H1 (cell line): Measurements from ENCODE around the gene PIM2. TPM values are rescaled to one million over a fixed set of nuclear protein-coding genes. Genes with fewer than 3 reads are reported as not detected.

ENCODE experiments used
- CTCF ChIA-PET: fragments of 300-600 bp; sonication (Branson Sonifier 250); formaldehyde crosslinking; loops from one replicate; lab custom pipeline; 2021; ENCODE audit not compliant: partially characterized antibody; lab: Charles Lee
- POLR2A ChIA-PET: fragments of 300-600 bp; sonication (Branson Sonifier 250); formaldehyde crosslinking; loops from one replicate; lab custom pipeline; 2021; ENCODE audit warnings: inconsistent platforms; ENCODE audit not compliant: partially characterized antibody; lab: Charles Lee
- DNase-seq, 2 experiments: peaks; one replicate each; pipeline versions ENCODE4 v3.0.0 to v3.0.0-alpha.2; 2010 to 2022; ENCODE audit warnings: low spot score in 2 of 2, low read depth in 1 of 2, mixed read lengths in 1 of 2
- FAIRE-seq: peaks from 2 replicates; lab custom pipeline; 2011; peaks lifted over from hg19 to GRCh38; lab: Jason Lieb, UNC
- H2AFZ ChIP-seq: 2 replicates; pipeline ENCODE4 v1.8.1; 2012; ENCODE audit warnings: low read length, inconsistent platforms
- H2AK5ac ChIP-seq: 2 replicates; pipeline ENCODE4 v1.6.1; 2013; ENCODE audit warnings: low read depth, low read length
- H2BK120ac ChIP-seq: replicated peaks from 2 replicates; pipeline ENCODE3; 2013; ENCODE audit warnings: low read depth, low read length, inconsistent platforms
- H2BK12ac ChIP-seq: 2 replicates; pipeline ENCODE4 v1.6.1; 2013; ENCODE audit warnings: low read depth, low read length
- H2BK15ac ChIP-seq: 2 replicates; pipeline ENCODE4 v1.6.1; 2013; ENCODE audit warnings: low read length
- H2BK20ac ChIP-seq: 2 replicates; pipeline ENCODE4 v1.6.1; 2013; ENCODE audit warnings: low read length
- H2BK5ac ChIP-seq: 2 replicates; pipeline ENCODE4 v1.6.1; 2013; ENCODE audit warnings: low read depth, low read length
- H3K14ac ChIP-seq: 2 replicates; pipeline ENCODE4 v1.6.1; 2013; ENCODE audit warnings: inconsistent platforms; ENCODE audit not compliant: insufficient read length
- H3K18ac ChIP-seq: 2 replicates; pipeline ENCODE4 v1.6.1; 2013; ENCODE audit warnings: low read length; ENCODE audit errors: extremely low read depth
- H3K23ac ChIP-seq: 2 replicates; pipeline ENCODE4 v1.6.1; 2013; ENCODE audit warnings: inconsistent platforms; ENCODE audit not compliant: insufficient read length
- H3K23me2 ChIP-seq: 2 replicates; pipeline ENCODE4 v1.6.1; 2013; ENCODE audit warnings: low read depth, low read length
- H3K27ac ChIP-seq: 2 replicates; pipeline ENCODE4 v1.6.1; 2011; ENCODE audit warnings: low read depth, low read length, inconsistent platforms
- H3K27me3 ChIP-seq, 4 experiments: replicated peaks in 1 of 4; 1 replicate in 1 of 4; 2 replicates in 3 of 4; pipeline versions ENCODE4 v1.6.1 to v1.8.1; 2011 to 2013; ENCODE audit warnings: low read length in 3 of 4, mild to moderate bottlenecking in 3 of 4, inconsistent platforms in 2 of 4, mixed read lengths in 2 of 4, moderate library complexity in 1 of 4; ENCODE audit not compliant: control insufficient read depth in 3 of 4, insufficient read depth in 3 of 4; ENCODE audit errors: extremely low read depth in 1 of 4
- H3K36me3 ChIP-seq, 4 experiments: 2 replicates each; pipeline versions ENCODE4 v1.6.1 to v1.8.1; 2011 to 2013; ENCODE audit warnings: mild to moderate bottlenecking in 4 of 4, low read length in 3 of 4, moderate library complexity in 2 of 4, control low read depth in 1 of 4, inconsistent platforms in 1 of 4; ENCODE audit not compliant: insufficient read depth in 4 of 4, control insufficient read depth in 2 of 4
- H3K4ac ChIP-seq: replicated peaks from 2 replicates; pipeline ENCODE3; 2013; ENCODE audit warnings: low read length, low read depth, mixed read lengths, inconsistent platforms; ENCODE audit not compliant: insufficient read length
- H3K4me1 ChIP-seq, 4 experiments: replicated peaks in 1 of 4; 1 replicate in 1 of 4; 2 replicates in 3 of 4; pipeline versions ENCODE4 v1.6.1 to v1.8.1; 2011 to 2013; ENCODE audit warnings: low read length in 3 of 4, inconsistent platforms in 2 of 4, mixed read lengths in 1 of 4; ENCODE audit not compliant: insufficient read depth in 4 of 4, control insufficient read depth in 3 of 4
- H3K4me2 ChIP-seq, 2 experiments: 2 replicates each; pipeline versions ENCODE4 v1.6.1 to v1.8.1; 2011 to 2013; ENCODE audit warnings: low read depth in 2 of 2, low read length in 2 of 2, control low read depth in 1 of 2, inconsistent platforms in 1 of 2, mild to moderate bottlenecking in 1 of 2; ENCODE audit not compliant: insufficient read depth in 1 of 2
- H3K4me3 ChIP-seq, 4 experiments: fragments of 200-600, 300-600 bp in 1 of 4; sonication (generic), shearing (Covaris generic), sonication (Bioruptor Twin) in 1 of 4; 2 replicates each; pipeline versions ENCODE4 v1.5.1 to v1.8.1; 2011 to 2016; ENCODE audit warnings: low read length in 4 of 4, low read depth in 3 of 4, control low read depth in 2 of 4, inconsistent platforms in 2 of 4, mild to moderate bottlenecking in 2 of 4, mixed read lengths in 1 of 4, moderate library complexity in 1 of 4; ENCODE audit not compliant: insufficient read depth in 2 of 4; ENCODE audit errors: extremely low read depth in 1 of 4
- H3K56ac ChIP-seq: replicated peaks from 2 replicates; pipeline ENCODE3; 2013; ENCODE audit warnings: low read depth, mild to moderate bottlenecking, mixed read lengths, low read length, inconsistent platforms; ENCODE audit not compliant: insufficient read length
- H3K79me1 ChIP-seq: 2 replicates; pipeline ENCODE4 v1.6.1; 2013; ENCODE audit warnings: low read depth, low read length, control low read depth
- H3K79me2 ChIP-seq, 2 experiments: 2 replicates each; pipeline versions ENCODE4 v1.6.1 to v1.8.1; 2012 to 2013; ENCODE audit warnings: low read length in 2 of 2, mild to moderate bottlenecking in 2 of 2, inconsistent platforms in 1 of 2; ENCODE audit not compliant: insufficient read depth in 2 of 2, control insufficient read depth in 1 of 2
- H3K9ac ChIP-seq, 4 experiments: replicated peaks in 1 of 4; 1 replicate in 1 of 4; 2 replicates in 3 of 4; pipeline versions ENCODE4 v1.6.1 to v1.8.1; 2011 to 2013; ENCODE audit warnings: low read depth in 3 of 4, low read length in 3 of 4, control low read depth in 2 of 4, mild to moderate bottlenecking in 2 of 4, moderate library complexity in 2 of 4, inconsistent platforms in 1 of 4; ENCODE audit errors: extremely low read depth in 1 of 4
- H3K9me3 ChIP-seq, 2 experiments: 2 replicates each; pipeline versions ENCODE4 v1.6.1 to v1.8.1; 2012 to 2013; ENCODE audit warnings: mild to moderate bottlenecking in 2 of 2, moderate library complexity in 2 of 2, control low read depth in 1 of 2, inconsistent platforms in 1 of 2, low read depth in 1 of 2, low read length in 1 of 2, mixed read lengths in 1 of 2; ENCODE audit not compliant: insufficient read depth in 2 of 2
- H4K20me1 ChIP-seq, 2 experiments: replicated peaks in 1 of 2; 2 replicates each; pipeline versions ENCODE3 to v1.8.1; 2011 to 2013; ENCODE audit warnings: inconsistent platforms in 2 of 2, low read length in 2 of 2, mild to moderate bottlenecking in 1 of 2; ENCODE audit not compliant: insufficient read depth in 2 of 2, control insufficient read depth in 1 of 2
- H4K5ac ChIP-seq: 2 replicates; pipeline ENCODE4 v1.6.1; 2013; ENCODE audit warnings: low read length, low read depth, mixed read lengths, inconsistent platforms; ENCODE audit not compliant: insufficient read length
- H4K8ac ChIP-seq: 2 replicates; pipeline ENCODE4 v1.8.0; 2013; ENCODE audit warnings: mild to moderate bottlenecking, moderate library complexity, low read length, inconsistent platforms; ENCODE audit not compliant: insufficient read depth; ENCODE audit errors: extremely low read depth
- H4K91ac ChIP-seq: replicated peaks from 2 replicates; pipeline ENCODE3; 2013; ENCODE audit warnings: low read length, mixed read lengths, inconsistent platforms; ENCODE audit not compliant: insufficient read length
- BCL11A ChIP-seq, 2 experiments: IDR thresholded peaks; one replicate each; pipeline ENCODE4 v1.6.1; 2011; ENCODE audit warnings: low read depth in 2 of 2, low read length in 2 of 2, mild to moderate bottlenecking in 2 of 2
- CREB1 ChIP-seq: IDR thresholded peaks from 2 replicates; pipeline ENCODE4 v1.6.1; 2012; ENCODE audit warnings: inconsistent platforms
- CTBP2 ChIP-seq: IDR thresholded peaks from 2 replicates; pipeline ENCODE4 v1.7.0; 2011; ENCODE audit warnings: borderline replicate concordance, mild to moderate bottlenecking, moderate library complexity, mixed read lengths, low read length; ENCODE audit not compliant: insufficient read depth, insufficient read length
- GABPA ChIP-seq: IDR thresholded peaks from 2 replicates; pipeline ENCODE4 v1.6.1; 2011; ENCODE audit warnings: mild to moderate bottlenecking, low read length, moderate library complexity, borderline replicate concordance; ENCODE audit not compliant: insufficient read depth
- GTF2F1 ChIP-seq: IDR thresholded peaks from 2 replicates; pipeline ENCODE4 v1.6.1; 2012; ENCODE audit warnings: low read depth, low read length, improper control_type of control experiment, borderline replicate concordance
- JUN ChIP-seq: IDR thresholded peaks from 2 replicates; pipeline ENCODE4 v1.6.1; 2011; ENCODE audit warnings: low read depth, mild to moderate bottlenecking, improper control_type of control experiment, low read length
- PHF8 ChIP-seq: fragments of 200-600 bp; sonication (generic); conservative IDR thresholded peaks from 2 replicates; pipeline ENCODE4 v1.7.1; 2012; ENCODE audit warnings: low read depth, mild to moderate bottlenecking, inconsistent platforms, low read length, moderate library complexity
- POLR2AphosphoS5 ChIP-seq: IDR thresholded peaks from 2 replicates; pipeline ENCODE4 v1.6.1; 2011; ENCODE audit warnings: low read depth, low read length
- RAD21 ChIP-seq, 2 experiments: IDR thresholded peaks in 1 of 2; conservative IDR thresholded peaks in 1 of 2; 2 replicates each; pipeline ENCODE4 v1.6.1; 2011; ENCODE audit warnings: low read depth in 2 of 2, low read length in 2 of 2, improper control_type of control experiment in 1 of 2, inconsistent platforms in 1 of 2, mild to moderate bottlenecking in 1 of 2, moderate library complexity in 1 of 2
- TCF12 ChIP-seq: IDR thresholded peaks from 2 replicates; pipeline ENCODE4 v1.6.1; 2011; ENCODE audit warnings: low read depth, mild to moderate bottlenecking, low read length
- YY1 ChIP-seq: IDR thresholded peaks from 2 replicates; pipeline ENCODE4 v1.6.1; 2011; ENCODE audit warnings: low read depth, mild to moderate bottlenecking, low read length
- WGBS, 2 experiments: shearing (Covaris generic) in 1 of 2; methylation state at CpG; one replicate each; pipeline versions ENCODE4 v1.1.6 to v1.1.7; 2013 to 2015; ENCODE audit warnings: low lambda C conversion rate in 2 of 2, mixed read lengths in 2 of 2, inconsistent platforms in 1 of 2, low coverage in 1 of 2, missing lambda C conversion rate in 1 of 2; ENCODE audit not compliant: insufficient replicate concordance in 2 of 2, insufficient coverage in 1 of 2, insufficient read length in 1 of 2; ENCODE audit errors: extremely low coverage in 1 of 2, missing lambda C conversion rate in 1 of 2; 5-methylcytosine and 5-hydroxymethylcytosine counted together
- polyA plus RNA-seq, 7 experiments: library from polyadenylated mRNA; depleted of rRNA in 3 of 7; stranded (reverse) in 5 of 7; unstranded in 2 of 7; fragments of >200 nt in 5 of 7; fragments of 200-250 nt in 2 of 7; gene quantifications; 1 replicate in 5 of 7; 2 replicates in 1 of 7; 4 replicates in 1 of 7; pipeline versions ENCODE4 v1.2.1 to v1.2.3, GENCODE V29; 2011 to 2013; ENCODE audit warnings: missing spikeins in 2 of 7, mixed read lengths in 2 of 7
- total RNA-seq: library from RNA; stranded (reverse); fragmentation: NEBNext Ultra II Directional; extraction: Animal tissue kit (Norgen Biotek cat#: 25700); gene quantifications from 2 replicates; pipeline ENCODE4 v1.2.1, GENCODE V29; 2021
- TF ChIP-seq, protein P1 (sequence below): IDR thresholded peaks from 2 replicates; pipeline ENCODE4 v1.6.1; 2011; ENCODE audit warnings: low read depth, mild to moderate bottlenecking, low read length; ENCODE audit not compliant: insufficient read depth

PIM2 gene
- total and polyA plus RNA-seq, 2 of the 8 experiments (the other 6 are each of a cell fraction or from before 2014, with no cell fraction given), result 180 to 203 TPM

DNA sequence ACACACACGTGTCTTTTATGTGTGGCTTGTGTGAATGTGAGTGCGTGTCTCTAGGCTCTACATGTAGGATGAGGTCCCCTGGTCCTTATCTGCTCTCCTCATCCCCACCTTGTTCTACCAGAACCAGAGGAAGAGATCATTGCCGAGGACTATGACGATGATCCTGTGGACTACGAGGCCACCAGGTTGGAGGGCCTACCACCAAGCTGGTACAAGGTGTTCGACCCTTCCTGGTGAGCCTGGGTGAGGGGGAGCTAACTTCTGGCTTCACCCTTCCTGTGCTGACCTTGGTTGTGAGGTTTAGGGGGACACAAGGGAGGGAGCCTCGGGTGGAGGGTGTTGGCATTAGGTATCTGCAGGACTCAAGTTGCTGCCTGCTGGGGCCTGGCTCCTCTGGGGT is 17.8 kb downstream of the PIM2 start:
- Histone ChIP-seq H2BK15ac (no peak overlapping the region), H3K23ac (no peak overlapping the region), H3K36me3 (peaks cover 6 to 33% (median 16%) of the 10 kb centered on the region in 4 experiments; a peak in 6 of 8 replicates), H2BK12ac (no peak overlapping the region), H3K4me2 (no peak overlapping the region), H3K4me3 (no peak overlapping the region), H2BK120ac (no peak overlapping the region), H2BK5ac (no peak overlapping the region), H3K56ac (no peak overlapping the region), H3K4me1 (peaks cover 0 to 6% (median 2%) of the 10 kb centered on the region in 4 experiments; a peak in 3 of 7 replicates), H3K4ac (no peak overlapping the region), H3K27me3 (no peaks in the 10 kb centered on the region), H3K9me3 (no peaks in the 10 kb centered on the region), H2AFZ (no peak overlapping the region), H3K23me2 (peaks cover 5% of the 10 kb centered on the region), H3K18ac (no peak overlapping the region), H3K9ac (no peak overlapping the region), H4K5ac (no peak overlapping the region), H2AK5ac (no peak overlapping the region), H2BK20ac (no peak overlapping the region), H3K14ac (no peak overlapping the region), H3K79me1 (no peaks in the 10 kb centered on the region), H4K8ac (no peak overlapping the region), H4K91ac (no peak overlapping the region), H4K20me1 (peaks cover 6 to 7% of the 10 kb centered on the region in 2 experiments), H3K27ac (no peak overlapping the region), H3K79me2 (peaks cover 0 to 19% of the 10 kb centered on the region in 2 experiments; a peak in 2 of 4 replicates)
- 87% methylated on average over 7 of the region's 7 CpGs; no CpG with 5 or more reads in 1 of the 2 experiments for WGBS, 2 experiments
- no peak for DNase-seq
- FAIRE-seq, result no peak
- ChIA-PET POLR2A (interaction anchor here (0.9 to 30.9 kb wide), 5 partner anchors 8 to 92 kb away, joined by 3 to 572 read pairs (median 9); partner anchors contain the start of gene SLC35A2), CTCF (no interaction called here)
- TF ChIP-seq GTF2F1 (no peak), RAD21 (IDR thresholded peaks at IDR 0.05 in 1 of 2, conservative IDR thresholded peaks at IDR 0.05 in 1 of 2; ENCODE audit: low read depth in 2 of 2, low read length in 2 of 2) (no peak), CTBP2 (no peak), POLR2AphosphoS5 (no peak), JUN (no peak), BCL11A (IDR thresholded peaks at IDR 0.05; ENCODE audit: low read depth in 2 of 2, low read length in 2 of 2) (no peak), CREB1 (no peak), YY1 (no peak), GABPA (no peak), TCF12 (no peak), PHF8 (no peak)
- TF ChIP-seq, protein P1, sequence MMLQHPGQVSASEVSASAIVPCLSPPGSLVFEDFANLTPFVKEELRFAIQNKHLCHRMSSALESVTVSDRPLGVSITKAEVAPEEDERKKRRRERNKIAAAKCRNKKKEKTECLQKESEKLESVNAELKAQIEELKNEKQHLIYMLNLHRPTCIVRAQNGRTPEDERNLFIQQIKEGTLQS, result no peak
